Measurements from ENCODE around the gene EML6.

GRCh38 chr2:54858021-54858681 lies 134.7 kb downstream of the EML6 start:
- no peak for TF ChIP-seq EZH2phosphoT487 (IDR thresholded peaks at IDR 0.05; ENCODE audit: unreplicated experiment)
- no peak for TF ChIP-seq CTCF (conservative IDR thresholded peaks at IDR 0.05; ENCODE audit: low read depth in 2 of 2)
- TF ChIP-seq CREB1 (CRISPR knock-in tag; IDR thresholded peaks at IDR 0.05; ENCODE audit: low read depth), result no peak
- TF ChIP-seq EZH2 (IDR thresholded peaks at IDR 0.05; ENCODE audit: low read depth, unreplicated experiment), result no peak
- no peak for TF ChIP-seq REST (IDR thresholded peaks at IDR 0.05; ENCODE audit: unreplicated experiment)
- TF ChIP-seq POLR2AphosphoS5 (IDR thresholded peaks at IDR 0.05; ENCODE audit: low read depth), result no peak

Data from GM23338 (cell line).